Measurements from ENCODE around the gene PIP4K2C. TPM values are rescaled to one million over a fixed set of nuclear protein-coding genes. Genes with fewer than 3 reads are reported as not detected.
"Not testable (repeated sequence)": the region's sequence is repeated elsewhere in the genome, so short reads cannot be mapped to it uniquely, and the experiment has no call there.

Gene PIP4K2C
- total RNA-seq, 1 experiment from 2014 or later = 26.0 TPM

- H3K27me3 ChIP-seq (ENCODE audit: control insufficient read depth, insufficient read depth, low read length) = peaks cover 80% of the 10 kb centered on the region
- no peaks in the 10 kb centered on the region for H3K36me3 ChIP-seq (replicated peaks; ENCODE audit: control insufficient read depth, insufficient read depth, low read length)
- no peak for DNase-seq
- peak overlapping the region; percentile 49 for H3K4me3 ChIP-seq (ENCODE audit: insufficient read depth, low read depth, low read length)
Observed at GRCh38 chr12:57631566-57632072, 40.6 kb downstream of the PIP4K2C start.

GRCh38 chr12:57632073-57632957 lies 41.3 kb downstream of the PIP4K2C start:
- peak; percentile 86 for DNase-seq
- H3K27me3 ChIP-seq (ENCODE audit: control insufficient read depth, insufficient read depth, low read length) = peaks cover 73% of the 10 kb centered on the region
- H3K36me3 ChIP-seq (replicated peaks; ENCODE audit: control insufficient read depth, insufficient read depth, low read length) = no peaks in the 10 kb centered on the region
- peak overlapping the region; percentile 49 for H3K4me3 ChIP-seq (ENCODE audit: insufficient read depth, low read depth, low read length)

- peak; percentile 92 for DNase-seq
- Histone ChIP-seq H3K4me3 (ENCODE audit: insufficient read depth, low read depth, low read length) (peak within 1 kb of the TSS; percentile 49), H3K27me3 (ENCODE audit: control insufficient read depth, insufficient read depth, low read length) (peaks cover 64% of the 10 kb centered on the region), H3K36me3 (replicated peaks; ENCODE audit: control insufficient read depth, insufficient read depth, low read length) (no peaks in the 10 kb centered on the region)
Observed at GRCh38 chr12:57632958-57633840, 42.2 kb downstream of the PIP4K2C start, which contains the start of gene B4GALNT1. B4GALNT1 (minus strand) TSS chr12:57633201; CDS start chr12:57632132, 1,069 bp downstream.

DNA sequence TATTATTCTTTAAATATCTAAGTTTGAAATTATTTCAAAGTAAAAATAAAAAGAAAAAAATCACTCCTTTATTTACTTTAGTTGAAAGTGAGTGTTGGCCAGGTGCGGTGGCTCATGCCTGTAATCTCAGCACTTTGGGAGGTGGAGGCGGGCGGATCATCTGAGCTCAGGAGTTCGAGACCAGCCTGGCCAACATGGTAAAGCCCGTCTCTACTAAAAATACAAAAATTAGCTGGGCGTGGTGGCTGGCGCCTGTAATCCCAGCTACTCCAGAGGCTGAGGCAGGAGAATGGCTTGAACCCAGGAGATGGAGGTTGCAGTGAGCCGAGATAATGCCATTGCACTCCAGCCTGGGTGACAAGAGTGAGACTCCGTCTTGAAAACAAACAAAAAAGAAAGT lies 45.7 kb downstream of the PIP4K2C start:
- H3K4me3 ChIP-seq (ENCODE audit: insufficient read depth, low read depth, low read length); H3K36me3 ChIP-seq (replicated peaks; ENCODE audit: control insufficient read depth, insufficient read depth, low read length); DNase-seq: not testable (repeated sequence)
- H3K27me3 ChIP-seq (ENCODE audit: control insufficient read depth, insufficient read depth, low read length) = peaks cover 29% of the 10 kb centered on the region

GRCh38 chr12:57637364-57637763 lies 46.4 kb downstream of the PIP4K2C start:
- Histone ChIP-seq H3K27me3 (ENCODE audit: control insufficient read depth, insufficient read depth, low read length) (peaks cover 23% of the 10 kb centered on the region), H3K4me3 (ENCODE audit: insufficient read depth, low read depth, low read length) (no peak overlapping the region), H3K36me3 (replicated peaks; ENCODE audit: control insufficient read depth, insufficient read depth, low read length) (no peaks in the 10 kb centered on the region)
- DNase-seq = no peak

DNA sequence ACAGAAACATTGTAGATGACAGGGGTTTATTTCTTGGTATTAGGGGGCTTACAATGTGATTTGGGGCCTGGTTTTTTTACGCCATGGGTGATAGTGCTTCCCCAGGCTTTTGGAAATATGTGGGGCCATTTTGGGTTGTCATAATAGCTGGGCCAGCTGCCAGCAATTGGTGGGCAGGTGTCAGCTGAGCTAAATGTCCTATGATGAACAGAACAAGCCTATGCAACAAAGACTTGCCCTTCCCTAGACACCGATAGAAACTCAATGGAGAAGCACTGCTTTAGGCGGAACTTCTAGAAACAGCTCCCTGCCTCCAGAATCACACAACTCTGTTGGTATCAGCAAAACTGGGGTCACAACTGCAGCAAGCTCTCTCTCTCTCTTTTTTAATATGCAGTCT lies 47.1 kb downstream of the PIP4K2C start:
- DNase-seq = no peak
- H3K36me3 ChIP-seq (replicated peaks; ENCODE audit: control insufficient read depth, insufficient read depth, low read length) = no peaks in the 10 kb centered on the region
- H3K4me3 ChIP-seq (ENCODE audit: insufficient read depth, low read depth, low read length) = no peak overlapping the region
- H3K27me3 ChIP-seq (ENCODE audit: control insufficient read depth, insufficient read depth, low read length) = peaks cover 15% of the 10 kb centered on the region

DNA sequence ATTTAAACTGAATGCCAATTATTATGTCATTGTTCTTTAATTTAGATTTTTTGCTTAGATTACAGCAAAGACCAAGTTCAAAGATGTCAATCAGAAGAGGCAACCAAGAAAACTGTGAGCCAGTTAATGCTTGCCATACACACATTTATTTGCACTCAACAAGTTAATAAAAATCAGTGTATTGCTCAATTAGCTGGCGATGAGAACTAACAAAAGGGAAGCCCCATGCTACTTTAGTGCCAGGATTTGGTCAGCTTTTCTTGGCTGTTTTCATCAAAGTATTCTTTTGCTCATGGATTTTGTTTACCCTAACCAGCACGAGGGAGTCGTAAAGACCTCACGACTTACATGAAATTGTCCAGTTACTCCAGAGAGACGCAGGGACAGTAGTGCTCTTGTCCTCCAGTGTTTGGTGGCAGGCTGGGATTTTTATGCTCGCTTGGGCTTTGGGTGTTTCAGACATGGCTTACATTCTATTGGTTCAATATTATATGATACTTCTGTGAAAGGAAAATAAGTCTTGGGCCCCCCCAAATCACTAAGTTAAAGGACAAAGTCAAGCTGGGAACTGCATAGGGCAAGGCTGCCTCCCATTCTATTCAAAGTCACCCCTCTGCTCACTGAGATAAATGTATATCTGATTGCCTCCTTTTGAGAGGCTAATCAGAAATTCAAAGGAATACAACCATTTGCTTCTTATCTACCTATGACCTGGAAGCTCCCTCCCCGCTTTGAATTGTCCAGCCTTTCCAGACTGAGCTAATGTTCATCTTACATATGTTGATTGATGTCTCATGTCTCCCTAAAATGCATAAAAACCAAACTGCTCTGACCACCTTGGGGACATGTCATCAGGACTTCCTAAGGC lies 49.4 kb downstream of the PIP4K2C start:
- Histone ChIP-seq H3K27me3 (ENCODE audit: control insufficient read depth, insufficient read depth, low read length) (peaks cover 2% of the 10 kb centered on the region; the same call in 1 of the 2 replicates), H3K4me3 (ENCODE audit: insufficient read depth, low read depth, low read length) (no peak overlapping the region), H3K36me3 (replicated peaks; ENCODE audit: control insufficient read depth, insufficient read depth, low read length) (no peaks in the 10 kb centered on the region)
- no peak for DNase-seq

DNA sequence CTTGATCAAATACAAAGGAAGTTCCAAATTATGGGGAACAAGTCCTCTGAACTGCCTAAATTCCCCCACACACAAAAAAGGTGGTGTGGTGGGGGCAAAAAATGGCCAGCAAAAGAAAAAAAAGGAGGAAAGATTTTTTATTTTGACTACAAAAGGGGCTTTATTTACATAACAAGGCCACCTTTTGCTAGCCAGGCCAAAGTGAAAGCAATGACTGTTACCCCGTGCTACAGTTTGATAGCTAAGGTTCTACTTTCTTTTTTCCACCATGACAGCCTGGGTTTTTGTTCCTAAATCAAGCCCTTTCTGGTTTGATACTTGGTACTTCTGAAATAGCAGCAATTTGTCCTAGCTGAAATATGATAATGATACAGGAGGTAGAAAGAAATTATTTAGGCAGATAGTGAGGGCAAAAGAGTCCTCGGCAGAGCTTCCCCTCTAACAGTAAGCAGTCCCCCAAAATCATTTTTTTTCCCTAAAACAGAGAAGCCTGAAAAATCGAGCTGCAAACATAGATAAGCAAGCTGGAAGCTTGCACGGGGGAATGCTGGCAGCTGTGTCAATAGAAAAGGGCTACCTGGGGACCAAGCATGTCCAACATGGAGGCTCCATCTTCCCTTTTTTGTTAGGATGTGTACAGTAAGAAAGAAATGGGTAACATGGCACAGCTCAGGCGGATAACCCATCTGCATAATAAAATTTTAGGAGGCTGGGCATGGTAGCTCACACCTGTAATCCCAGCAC lies 50.9 kb downstream of the PIP4K2C start:
- no peak overlapping the region for H3K4me3 ChIP-seq (ENCODE audit: insufficient read depth, low read depth, low read length)
- no peak for DNase-seq
- H3K36me3 ChIP-seq (replicated peaks; ENCODE audit: control insufficient read depth, insufficient read depth, low read length) = no peaks in the 10 kb centered on the region
- no peaks in the 10 kb centered on the region; the same call in 1 of the 2 replicates for H3K27me3 ChIP-seq (ENCODE audit: control insufficient read depth, insufficient read depth, low read length)

DNA sequence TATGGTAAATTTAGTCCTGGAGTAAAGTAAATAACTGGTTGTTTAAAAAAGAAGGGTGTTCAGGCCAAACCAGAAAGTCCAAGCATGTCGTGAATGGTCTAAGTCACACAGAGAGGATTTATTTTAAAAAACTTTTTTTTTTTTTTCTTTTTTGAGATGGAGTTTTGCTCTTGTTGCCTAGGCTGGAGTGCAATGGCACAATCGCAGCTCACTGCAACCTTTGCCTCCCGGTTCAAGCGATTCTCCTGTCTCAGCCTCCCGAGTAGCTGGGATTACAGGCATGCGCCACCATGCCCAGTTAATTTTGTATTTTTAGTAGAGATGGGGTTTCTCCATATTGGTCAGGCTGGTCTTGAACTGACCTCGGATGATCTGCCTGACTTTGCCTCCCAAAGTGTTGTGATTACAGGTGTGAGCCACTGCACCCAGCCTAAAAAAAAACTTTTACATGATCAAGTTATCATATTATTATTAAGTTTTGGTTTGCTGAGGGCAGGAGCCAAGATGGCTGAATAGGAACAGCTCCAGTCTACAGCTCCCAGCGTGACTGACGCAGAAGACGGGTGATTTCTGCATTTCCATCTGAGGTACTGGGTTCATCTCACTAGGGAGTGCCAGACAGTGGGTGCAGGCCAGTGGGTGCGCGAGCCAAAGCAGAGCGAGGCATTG lies 55.1 kb downstream of the PIP4K2C start:
- not testable (repeated sequence) for H3K4me3 ChIP-seq (ENCODE audit: insufficient read depth, low read depth, low read length); H3K27me3 ChIP-seq (ENCODE audit: control insufficient read depth, insufficient read depth, low read length); H3K36me3 ChIP-seq (replicated peaks; ENCODE audit: control insufficient read depth, insufficient read depth, low read length); DNase-seq

DNA sequence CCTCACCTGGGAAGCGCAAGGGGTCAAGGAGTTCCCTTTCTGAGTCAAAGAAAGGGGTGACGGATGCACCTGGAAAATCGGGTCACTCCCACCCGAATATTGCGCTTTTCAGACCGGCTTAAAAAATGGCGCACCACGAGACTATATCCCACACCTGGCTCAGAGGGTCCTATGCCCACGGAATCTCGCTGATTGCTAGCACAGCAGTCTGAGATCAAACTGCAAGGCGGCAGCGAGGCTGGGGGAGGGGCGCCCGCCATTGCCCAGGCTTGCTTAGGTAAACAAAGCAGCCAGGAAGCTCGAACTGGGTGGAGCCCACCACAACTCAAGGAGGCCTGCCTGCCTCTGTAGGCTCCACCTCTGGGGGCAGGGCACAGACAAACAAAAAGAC lies 55.7 kb downstream of the PIP4K2C start:
- DNase-seq; H3K27me3 ChIP-seq (ENCODE audit: control insufficient read depth, insufficient read depth, low read length); H3K36me3 ChIP-seq (replicated peaks; ENCODE audit: control insufficient read depth, insufficient read depth, low read length); H3K4me3 ChIP-seq (ENCODE audit: insufficient read depth, low read depth, low read length): not testable (repeated sequence)

All from H7 (cell line).